GM23338 (cell line): Measurements from ENCODE around the gene CAMK1. TPM values are rescaled to one million over a fixed set of nuclear protein-coding genes. Genes with fewer than 3 reads are reported as not detected.

Source experiments
- ATAC-seq: fragments of 200-7000 bp; cut with Tn5 transposase; 3 replicates; pipeline ENCODE4 v1.9.1; 2020
- DNase-seq: peaks from one replicate; pipeline ENCODE4 v3.0.0-alpha.2; 2015; ENCODE audit warnings: low spot score
- H2AFZ ChIP-seq: fragments of 200-600 bp; sonication (generic); 2 replicates; pipeline ENCODE4 v1.8.0; 2016; ENCODE audit warnings: antibody characterized with exemption, mild to moderate bottlenecking, moderate library complexity
- H3F3A ChIP-seq: fragments of 200-600 bp; sonication (generic); replicated peaks from 2 replicates; pipeline ENCODE4 v1.8.0; 2017; ENCODE audit warnings: antibody characterized with exemption, mixed run types, low read depth
- H3K27ac ChIP-seq: fragments of 200-600 bp; sonication (generic); 2 replicates; pipeline ENCODE4 v1.6.1; 2016; ENCODE audit warnings: low read depth
- H3K27me3 ChIP-seq: fragments of 200-600 bp; sonication (generic); 2 replicates; pipeline ENCODE4 v1.8.0; 2016; ENCODE audit warnings: mild to moderate bottlenecking, mixed run types, moderate library complexity; ENCODE audit not compliant: insufficient read depth
- H3K36me3 ChIP-seq: fragments of 200-600 bp; sonication (generic); 2 replicates; pipeline ENCODE4 v1.8.0; 2016; ENCODE audit warnings: mild to moderate bottlenecking; ENCODE audit not compliant: insufficient read depth
- H3K4me1 ChIP-seq: fragments of 200-600 bp; sonication (generic); 2 replicates; pipeline ENCODE4 v1.8.0; 2016; ENCODE audit warnings: mild to moderate bottlenecking, moderate library complexity; ENCODE audit not compliant: insufficient read depth
- H3K4me2 ChIP-seq: fragments of 200-600 bp; sonication (generic); 2 replicates; pipeline ENCODE4 v1.7.1; 2017; ENCODE audit warnings: mixed run types
- H3K4me3 ChIP-seq: fragments of 200-600 bp; sonication (generic); 2 replicates; pipeline ENCODE4 v1.6.1; 2016; ENCODE audit warnings: mixed run types
- H3K79me2 ChIP-seq: fragments of 200-600 bp; sonication (generic); replicated peaks from 2 replicates; pipeline ENCODE4 v1.8.0; 2017; ENCODE audit warnings: mild to moderate bottlenecking; ENCODE audit not compliant: insufficient read depth
- H3K9me2 ChIP-seq: fragments of 200-600 bp; sonication (generic); 2 replicates; pipeline ENCODE4 v1.8.0; 2017; ENCODE audit not compliant: insufficient read depth
- H4K20me1 ChIP-seq: fragments of 200-600 bp; sonication (generic); replicated peaks from 2 replicates; pipeline ENCODE4 v1.8.0; 2017; ENCODE audit warnings: mild to moderate bottlenecking; ENCODE audit not compliant: insufficient read depth
- H3K27ac Mint-ChIP-seq: 2 replicates; pipeline ENCODE4 v1.8.0; 2020; ENCODE audit warnings: inconsistent platforms, mild to moderate bottlenecking, moderate library complexity, mixed read lengths
- H3K27me3 Mint-ChIP-seq: 3 replicates; pipeline ENCODE4 v1.8.0; 2022; ENCODE audit warnings: low read depth, mild to moderate bottlenecking, moderate library complexity, mixed read lengths, inconsistent platforms; ENCODE audit not compliant: insufficient read depth, poor library complexity
- H3K36me3 Mint-ChIP-seq: 3 replicates; pipeline ENCODE4 v1.8.0; 2021; ENCODE audit warnings: low read depth, mild to moderate bottlenecking, inconsistent platforms, moderate library complexity, mixed read lengths
- H3K4me1 Mint-ChIP-seq: 3 replicates; pipeline ENCODE4 v1.8.0; 2020; ENCODE audit warnings: mild to moderate bottlenecking, inconsistent platforms, mixed read lengths
- H3K4me3 Mint-ChIP-seq: 3 replicates; pipeline ENCODE4 v1.8.0; 2021; ENCODE audit warnings: moderate library complexity, mild to moderate bottlenecking, inconsistent platforms, mixed read lengths
- H3K9me3 Mint-ChIP-seq: 3 replicates; pipeline ENCODE4 v1.8.0; 2020; ENCODE audit warnings: moderate library complexity, mild to moderate bottlenecking, inconsistent platforms, mixed read lengths
- CREB1 ChIP-seq: fragments of 250-450 bp; sonication (Bioruptor Pico); IDR thresholded peaks from 2 replicates; pipeline ENCODE4 v1.5.0; 2020; ENCODE audit warnings: low read depth, mild to moderate bottlenecking, moderate library complexity
- CTCF ChIP-seq, 2 experiments: fragments of 200-600 bp in 1 of 2; sonication (generic) in 1 of 2; conservative IDR thresholded peaks; 2 replicates each; pipeline versions ENCODE4 v1.5.1 to v1.6.1; 2016 to 2017; ENCODE audit warnings: antibody characterized with exemption in 2 of 2, low read depth in 2 of 2, mild to moderate bottlenecking in 2 of 2, moderate library complexity in 1 of 2
- ETS1 ChIP-seq: IDR thresholded peaks from 2 replicates; pipeline ENCODE4 v1.6.1; 2016; ENCODE audit warnings: antibody characterized with exemption
- EZH2 ChIP-seq: fragments of 200-600 bp; sonication (generic); IDR thresholded peaks from one replicate; pipeline ENCODE4 v1.8.0; 2017; ENCODE audit warnings: antibody characterized with exemption, mild to moderate bottlenecking, low read depth; ENCODE audit not compliant: unreplicated experiment
- EZH2phosphoT487 ChIP-seq: fragments of 200-600 bp; sonication (generic); IDR thresholded peaks from one replicate; pipeline ENCODE4 v1.8.1; 2018; ENCODE audit warnings: antibody characterized with exemption; ENCODE audit not compliant: unreplicated experiment
- JUNB ChIP-seq: IDR thresholded peaks from one replicate; pipeline ENCODE4 v1.6.1; 2016; ENCODE audit warnings: antibody characterized with exemption; ENCODE audit not compliant: unreplicated experiment
- NANOG ChIP-seq: IDR thresholded peaks from 2 replicates; pipeline ENCODE4 v1.6.1; 2016; ENCODE audit warnings: antibody characterized with exemption, borderline replicate concordance
- POLR2AphosphoS5 ChIP-seq: IDR thresholded peaks from 2 replicates; pipeline ENCODE4 v1.6.1; 2016; ENCODE audit warnings: antibody characterized with exemption, low read depth
- REST ChIP-seq: IDR thresholded peaks from one replicate; pipeline ENCODE4 v1.6.1; 2018; ENCODE audit warnings: antibody characterized with exemption; ENCODE audit not compliant: unreplicated experiment
- STAT1 ChIP-seq: IDR thresholded peaks from one replicate; pipeline ENCODE4 v1.6.1; 2016; ENCODE audit warnings: antibody characterized with exemption; ENCODE audit not compliant: unreplicated experiment
- ZNF114 ChIP-seq: fragments of 250-450 bp; sonication (Bioruptor Pico); IDR thresholded peaks from 2 replicates; pipeline ENCODE4 v1.5.0; 2020; ENCODE audit warnings: mild to moderate bottlenecking, moderate library complexity
- ZNF331 ChIP-seq: fragments of 250-450 bp; sonication (Bioruptor Pico); IDR thresholded peaks from 2 replicates; pipeline ENCODE4 v1.5.0; 2020; ENCODE audit warnings: low read depth, mild to moderate bottlenecking, moderate library complexity
- ZNF462 ChIP-seq: fragments of 250-450 bp; sonication (Bioruptor Pico); IDR thresholded peaks from 2 replicates; pipeline ENCODE4 v1.5.0; 2020; ENCODE audit warnings: mild to moderate bottlenecking, moderate library complexity
- polyA plus RNA-seq: library from polyadenylated mRNA; unstranded; fragments of >200 nt; fragmentation: Nextera tagmentation; extraction: Ambion mirVana; gene quantifications from 2 replicates; pipeline ENCODE4 v1.2.1, GENCODE V29; 2016
- total RNA-seq: library from RNA; depleted of rRNA; stranded (reverse); fragments of >200 nt; shearing (Covaris generic); gene quantifications from 2 replicates; pipeline ENCODE4 v1.2.3, GENCODE V29; 2014

CAMK1 gene
- total and polyA plus RNA-seq, 2 experiments from 2014 or later, result 4.4 TPM

- Histone ChIP-seq H4K20me1 (peaks cover 16% of the 10 kb centered on the region), H3K27ac (no peak overlapping the region), H3K4me3 (no peak overlapping the region), H3K79me2 (peaks cover 27% of the 10 kb centered on the region), H3K9me2 (no peaks in the 10 kb centered on the region), H3F3A (0 out of 2 replicates have a peak, but pooled peaks cover 8% of the 10 kb centered on the region), H3K36me3 (no peaks in the 10 kb centered on the region), H2AFZ (no peak overlapping the region), H3K4me2 (no peak overlapping the region), H3K27me3 (no peaks in the 10 kb centered on the region), H3K4me1 (peaks cover 16% of the 10 kb centered on the region)
- Mint-ChIP-seq H3K36me3 (peaks cover 10% of the 10 kb centered on the region), H3K27ac (no peak overlapping the region), H3K9me3 (no peaks in the 10 kb centered on the region), H3K27me3 (peaks cover 4% of the 10 kb centered on the region), H3K4me1 (peaks cover 27% of the 10 kb centered on the region), H3K4me3 (no peak overlapping the region)
- no peak for ATAC-seq
- DNase-seq, result no peak
- no peak for TF ChIP-seq ZNF114 (CRISPR knock-in tag)
- no peak for TF ChIP-seq JUNB
- no peak for TF ChIP-seq ETS1
- no peak for TF ChIP-seq CTCF (conservative IDR thresholded peaks at IDR 0.05; ENCODE audit: low read depth in 2 of 2)
- no peak for TF ChIP-seq CREB1 (CRISPR knock-in tag)
- TF ChIP-seq ZNF331 (CRISPR knock-in tag), result no peak
- no peak for TF ChIP-seq NANOG
- no peak for TF ChIP-seq POLR2AphosphoS5
- no peak for TF ChIP-seq REST
- no peak for TF ChIP-seq STAT1
- no peak for TF ChIP-seq EZH2phosphoT487
- TF ChIP-seq ZNF462, result no peak
- no peak for TF ChIP-seq EZH2
Measured at GRCh38 chr3:9729419-9729818, 40.3 kb downstream of the CAMK1 start.
